Occipital lobe (tissue), 2 donors: ENCODE results near the gene RAPGEF6. TPM values are rescaled to one million over a fixed set of nuclear protein-coding genes. Genes with fewer than 3 reads are reported as not detected.
"Not testable (repeated sequence)": the region's sequence is repeated elsewhere in the genome, so short reads cannot be mapped to it uniquely, and the experiment has no call there.

Experiments used
- DNase-seq: peaks from one replicate; lab custom pipeline; 2025; lab: John Stamatoyannopoulos, UW
- total RNA-seq: library from RNA; depleted of rRNA; stranded (reverse); fragments of >200 nt; gene quantifications from one replicate; pipeline ENCODE4 v1.2.3, GENCODE V29; 2014

The RAPGEF6 gene, protein sequence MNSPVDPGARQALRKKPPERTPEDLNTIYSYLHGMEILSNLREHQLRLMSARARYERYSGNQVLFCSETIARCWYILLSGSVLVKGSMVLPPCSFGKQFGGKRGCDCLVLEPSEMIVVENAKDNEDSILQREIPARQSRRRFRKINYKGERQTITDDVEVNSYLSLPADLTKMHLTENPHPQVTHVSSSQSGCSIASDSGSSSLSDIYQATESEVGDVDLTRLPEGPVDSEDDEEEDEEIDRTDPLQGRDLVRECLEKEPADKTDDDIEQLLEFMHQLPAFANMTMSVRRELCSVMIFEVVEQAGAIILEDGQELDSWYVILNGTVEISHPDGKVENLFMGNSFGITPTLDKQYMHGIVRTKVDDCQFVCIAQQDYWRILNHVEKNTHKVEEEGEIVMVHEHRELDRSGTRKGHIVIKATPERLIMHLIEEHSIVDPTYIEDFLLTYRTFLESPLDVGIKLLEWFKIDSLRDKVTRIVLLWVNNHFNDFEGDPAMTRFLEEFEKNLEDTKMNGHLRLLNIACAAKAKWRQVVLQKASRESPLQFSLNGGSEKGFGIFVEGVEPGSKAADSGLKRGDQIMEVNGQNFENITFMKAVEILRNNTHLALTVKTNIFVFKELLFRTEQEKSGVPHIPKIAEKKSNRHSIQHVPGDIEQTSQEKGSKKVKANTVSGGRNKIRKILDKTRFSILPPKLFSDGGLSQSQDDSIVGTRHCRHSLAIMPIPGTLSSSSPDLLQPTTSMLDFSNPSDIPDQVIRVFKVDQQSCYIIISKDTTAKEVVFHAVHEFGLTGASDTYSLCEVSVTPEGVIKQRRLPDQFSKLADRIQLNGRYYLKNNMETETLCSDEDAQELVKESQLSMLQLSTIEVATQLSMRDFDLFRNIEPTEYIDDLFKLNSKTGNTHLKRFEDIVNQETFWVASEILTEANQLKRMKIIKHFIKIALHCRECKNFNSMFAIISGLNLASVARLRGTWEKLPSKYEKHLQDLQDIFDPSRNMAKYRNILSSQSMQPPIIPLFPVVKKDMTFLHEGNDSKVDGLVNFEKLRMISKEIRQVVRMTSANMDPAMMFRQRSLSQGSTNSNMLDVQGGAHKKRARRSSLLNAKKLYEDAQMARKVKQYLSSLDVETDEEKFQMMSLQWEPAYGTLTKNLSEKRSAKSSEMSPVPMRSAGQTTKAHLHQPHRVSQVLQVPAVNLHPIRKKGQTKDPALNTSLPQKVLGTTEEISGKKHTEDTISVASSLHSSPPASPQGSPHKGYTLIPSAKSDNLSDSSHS (N-terminal part only)
- total RNA-seq = 66.1 TPM

DNA sequence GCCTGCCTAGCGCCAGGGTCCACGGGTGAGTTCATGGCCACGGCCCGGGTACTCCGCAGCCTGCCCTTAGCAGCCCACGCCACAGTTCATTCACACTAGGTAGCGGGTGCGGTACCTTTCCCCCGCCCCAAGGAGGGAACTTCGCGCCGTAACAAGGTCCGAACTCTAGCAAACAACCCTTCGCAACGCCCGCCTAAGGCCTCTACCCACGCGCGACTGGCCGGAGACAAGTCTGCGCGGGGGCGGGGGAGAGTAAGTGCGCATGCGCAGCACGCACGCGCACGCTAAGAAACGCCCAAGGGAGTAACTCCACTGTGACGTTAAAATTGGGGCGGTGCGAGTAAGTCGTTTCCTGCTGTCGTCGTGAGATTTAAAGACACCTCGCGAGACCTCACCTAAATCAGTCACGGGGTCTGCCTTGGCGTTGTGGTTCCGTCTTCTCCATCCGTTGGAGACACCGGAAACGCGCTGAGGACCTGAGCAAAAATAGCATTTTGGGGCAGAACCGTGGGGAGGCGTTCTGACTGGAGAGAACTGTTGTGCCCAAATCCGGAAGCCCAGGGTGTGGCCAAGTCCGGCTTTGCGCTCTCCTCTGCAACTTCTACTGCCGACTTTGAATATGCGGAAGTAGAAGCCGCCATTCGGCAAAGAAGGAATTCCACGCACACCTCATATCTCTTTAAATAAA is at the start of gene RAPGEF6:
RAPGEF6 (minus strand) TSS at position 234 of the 688 bp plus-strand sequence; CDS start at position 35, 199 bp downstream.
- peak; percentile 95 for DNase-seq

DNA sequence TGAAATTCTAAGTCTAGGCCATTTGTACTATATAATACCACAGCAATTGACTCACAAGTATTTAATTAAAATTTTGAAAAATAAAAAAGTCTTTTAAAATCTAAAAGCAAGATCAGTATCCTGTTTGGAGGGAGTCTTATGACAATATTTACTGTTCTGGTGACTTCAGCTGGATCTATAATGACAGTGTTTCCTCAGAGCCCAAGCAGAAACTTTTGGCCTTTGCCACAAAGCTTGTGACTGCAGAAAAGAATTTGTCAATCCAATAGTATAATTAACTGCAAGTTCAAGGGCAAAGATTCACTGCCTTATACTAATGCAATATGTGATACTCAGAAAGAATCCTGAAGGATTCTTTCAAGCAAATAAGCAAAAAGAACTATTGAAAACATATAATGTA is 49.6 kb upstream of the RAPGEF6 start:
- no peak for DNase-seq

DNA sequence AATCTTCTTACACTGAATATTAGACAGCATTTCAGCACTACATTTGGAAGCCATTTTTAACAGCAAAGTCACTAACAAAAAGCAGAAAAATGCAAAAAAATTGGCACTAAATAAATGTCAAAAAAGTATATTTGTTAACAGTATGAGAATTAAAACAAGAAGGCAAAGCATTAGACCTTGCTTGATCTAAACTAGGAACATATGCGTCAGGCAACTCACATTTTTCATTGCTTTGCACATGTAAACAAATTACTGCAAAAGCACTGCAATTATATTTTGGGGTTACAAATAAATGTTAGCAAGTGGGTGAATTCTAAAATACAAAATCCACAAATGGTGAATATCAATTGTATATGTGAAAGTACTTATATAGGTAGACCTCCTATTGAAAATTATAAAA is 49.0 kb upstream of the RAPGEF6 start:
- DNase-seq = no peak

DNA sequence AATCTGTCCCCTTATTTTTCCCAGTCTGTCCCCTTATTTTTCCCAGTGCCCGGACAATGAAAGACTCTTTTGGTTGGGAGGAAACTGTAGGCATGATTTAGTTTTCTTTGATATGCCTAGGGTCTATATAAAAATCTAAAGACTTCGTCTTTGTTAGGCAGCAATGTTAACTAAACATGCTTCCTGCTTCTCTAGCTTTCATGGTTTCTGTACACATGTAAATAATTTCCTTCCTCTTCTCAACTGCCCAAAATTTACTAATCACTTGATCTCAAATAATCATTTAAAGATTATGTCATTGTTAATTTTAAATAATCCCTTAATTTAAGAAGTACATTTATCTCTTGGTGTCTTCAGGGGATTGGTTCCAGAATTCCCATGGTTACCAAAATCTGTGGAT is 47.8 kb upstream of the RAPGEF6 start:
- no peak for DNase-seq

DNA sequence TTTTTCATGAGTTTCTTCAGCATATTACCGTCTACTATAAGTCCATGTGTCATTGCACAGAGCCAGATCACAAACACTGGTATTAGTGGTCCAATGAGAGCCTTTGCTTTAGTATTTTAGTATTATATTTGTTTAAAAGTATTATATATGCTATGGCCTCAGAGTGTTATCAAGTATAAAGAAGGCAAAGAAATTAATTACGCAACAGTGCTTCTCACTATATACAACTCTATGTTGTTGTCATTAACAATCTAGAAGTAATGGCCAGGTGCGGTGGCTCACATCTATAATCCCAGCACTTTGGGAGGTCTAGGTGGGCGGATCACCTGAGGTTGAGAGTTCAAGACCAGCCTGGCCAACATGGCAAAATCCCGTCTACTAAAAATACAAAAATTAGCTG is 47.1 kb upstream of the RAPGEF6 start:
- DNase-seq = no peak

DNA sequence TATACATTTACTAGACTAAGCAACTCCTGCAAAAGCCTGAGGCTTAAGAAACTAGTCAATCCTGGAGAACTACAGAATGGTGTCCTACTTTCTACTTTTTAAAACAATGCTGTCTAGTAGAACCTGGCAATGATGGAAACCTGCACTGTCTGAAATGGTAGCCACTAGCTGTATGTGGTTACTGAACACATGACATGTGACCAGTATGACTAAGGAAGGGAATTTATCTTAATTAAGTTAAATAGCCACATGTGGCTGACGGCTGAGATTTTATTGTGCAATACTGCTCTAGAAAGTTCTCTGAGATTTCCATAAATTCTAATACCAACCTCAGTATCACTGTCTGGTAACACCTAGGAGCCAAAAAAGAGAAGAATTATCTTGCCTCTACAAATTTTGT is 44.9 kb upstream of the RAPGEF6 start:
- DNase-seq = no peak

DNA sequence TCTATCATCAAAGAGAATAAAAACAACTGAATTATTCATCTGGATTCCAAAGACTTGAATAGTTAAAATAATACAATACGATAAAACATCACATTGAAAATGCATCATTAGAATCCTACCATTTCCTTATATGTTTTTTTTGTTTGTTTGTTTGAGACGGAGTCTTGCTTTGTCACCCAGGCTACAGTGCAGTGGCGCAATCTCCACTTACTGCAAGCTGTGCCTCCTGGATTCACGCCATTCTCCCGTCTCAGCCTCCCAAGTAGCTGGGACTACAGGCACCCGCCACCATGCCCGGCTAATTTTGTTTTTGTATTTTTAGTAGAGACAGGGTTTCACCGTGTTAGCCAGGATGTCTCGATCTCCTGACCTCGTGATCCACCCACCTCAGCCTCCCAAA is 43.2 kb upstream of the RAPGEF6 start:
- not testable (repeated sequence) for DNase-seq

DNA sequence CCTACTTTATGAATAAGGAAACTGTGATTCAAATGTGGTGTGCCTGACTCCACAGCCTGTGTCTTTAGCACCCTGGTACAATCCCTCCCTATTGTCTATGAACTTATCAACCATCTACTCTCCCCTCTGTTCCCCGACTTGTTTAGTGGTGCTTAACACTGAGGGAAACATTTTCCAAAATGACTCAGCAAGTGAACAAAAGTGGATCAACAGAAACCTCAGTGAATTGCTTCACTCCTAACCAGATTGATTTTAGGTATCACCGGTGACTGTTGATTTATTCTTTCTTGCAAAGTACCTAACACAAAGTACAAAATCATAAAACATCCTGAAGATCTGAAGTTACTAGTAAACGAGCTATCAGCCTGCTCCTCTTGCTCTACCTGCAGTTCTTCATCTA is 42.1 kb upstream of the RAPGEF6 start:
- no peak for DNase-seq

DNA sequence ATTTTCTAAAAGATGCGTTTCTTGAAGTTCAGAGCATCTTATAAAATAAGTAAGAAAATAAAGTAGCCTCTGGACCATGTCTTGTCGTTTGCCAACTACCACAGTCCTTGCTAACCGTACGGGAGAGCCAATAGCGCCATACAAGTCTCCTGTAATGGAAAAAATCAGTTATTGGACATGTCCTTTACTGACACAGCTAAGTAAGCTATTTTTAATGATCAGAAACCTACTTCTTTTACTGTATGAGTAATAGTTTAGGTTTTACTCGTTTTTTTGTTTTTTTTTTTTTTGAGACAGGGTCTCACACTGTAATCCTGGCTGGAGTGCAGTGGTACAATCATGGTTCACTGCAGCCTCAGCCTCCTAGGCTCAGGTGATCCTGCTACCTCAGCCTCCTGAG is 37.7 kb upstream of the RAPGEF6 start:
- no peak for DNase-seq

DNA sequence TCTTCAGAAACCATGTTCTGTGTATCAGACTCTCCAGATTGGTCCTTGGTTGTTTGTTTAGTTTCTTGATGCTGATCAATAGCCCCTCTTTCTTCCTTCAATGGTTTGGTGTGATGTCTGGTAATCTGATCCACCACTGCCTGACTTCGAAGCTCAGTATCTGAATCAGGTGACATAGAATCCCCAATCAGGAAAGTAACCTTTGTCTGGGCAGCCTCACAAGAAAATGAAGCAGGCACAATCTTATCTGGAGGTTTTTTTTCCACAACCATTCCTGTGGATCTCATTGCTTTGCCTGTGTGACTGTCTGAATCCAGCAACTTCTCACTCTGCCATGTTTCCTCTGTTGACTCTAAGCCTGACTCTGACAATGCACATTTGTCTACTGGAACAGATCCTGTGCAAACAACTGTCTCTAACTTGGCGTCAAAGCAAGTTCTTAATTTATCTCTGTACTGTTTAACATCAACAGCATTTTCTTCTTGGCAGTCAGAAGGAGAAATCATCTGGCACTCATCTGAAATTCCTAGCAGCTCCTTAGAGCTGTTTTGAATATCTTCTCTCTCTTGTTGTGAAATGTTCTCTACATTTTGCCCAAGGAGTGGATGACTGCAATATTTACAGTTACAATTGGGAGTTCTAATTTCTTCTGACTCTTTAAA is 37.1 kb upstream of the RAPGEF6 start:
- DNase-seq = peak; percentile 12

DNA sequence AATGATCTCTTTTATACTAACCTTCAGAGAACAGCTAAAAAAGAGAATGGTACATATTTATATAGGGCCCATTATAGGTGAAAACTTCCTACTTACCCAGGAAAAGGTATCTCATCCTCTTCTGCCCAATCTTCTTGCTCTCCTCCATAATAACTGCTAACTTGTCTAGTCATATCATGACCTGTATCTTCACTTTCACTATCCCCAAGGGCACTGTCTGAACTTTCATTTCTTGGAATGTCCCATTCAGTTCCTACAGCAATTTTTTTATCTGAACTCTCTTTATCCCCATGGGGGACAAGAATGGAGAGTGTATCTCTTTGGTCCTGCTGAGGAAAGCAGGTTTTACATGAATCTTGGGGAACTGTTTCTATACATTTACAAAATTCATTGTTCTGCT is 36.4 kb upstream of the RAPGEF6 start:
- no peak for DNase-seq

DNA sequence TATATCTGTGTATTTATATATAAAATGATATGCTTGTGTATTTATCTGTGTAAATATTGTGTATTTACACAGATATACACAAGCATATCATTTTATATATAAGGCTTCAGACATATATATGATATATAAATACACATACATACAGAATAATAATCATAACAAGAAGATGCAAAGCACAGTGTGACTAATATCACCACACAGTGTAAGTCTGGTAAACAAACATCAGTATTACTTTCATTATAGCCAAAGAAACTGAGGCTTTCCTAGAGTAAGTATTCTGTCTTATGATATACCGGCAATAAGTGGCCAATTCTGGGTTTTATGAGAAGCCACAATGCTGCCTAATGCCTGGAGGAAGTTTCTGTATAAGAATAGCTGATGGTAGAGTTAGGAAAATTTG is 29.9 kb upstream of the RAPGEF6 start:
- no peak for DNase-seq

DNA sequence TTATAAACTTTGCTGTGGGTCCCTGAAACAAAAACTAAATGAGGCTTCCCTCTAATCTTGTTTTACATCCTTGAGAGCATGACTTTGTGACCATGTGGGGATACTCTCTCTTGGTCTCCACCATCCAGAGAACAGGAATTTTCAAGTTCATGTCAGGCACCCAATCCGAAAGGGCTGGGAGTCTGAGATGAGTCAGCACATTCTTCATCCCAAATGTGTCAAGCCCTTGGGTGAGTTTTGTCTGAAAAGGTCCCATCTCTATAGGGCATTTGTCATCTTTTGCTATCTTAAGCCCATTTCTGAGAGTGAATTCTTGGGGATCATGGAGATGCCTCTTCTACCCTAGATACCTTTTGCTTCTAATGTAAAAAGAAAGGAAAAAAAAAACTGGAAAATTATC is 26.9 kb upstream of the RAPGEF6 start:
- no peak for DNase-seq

DNA sequence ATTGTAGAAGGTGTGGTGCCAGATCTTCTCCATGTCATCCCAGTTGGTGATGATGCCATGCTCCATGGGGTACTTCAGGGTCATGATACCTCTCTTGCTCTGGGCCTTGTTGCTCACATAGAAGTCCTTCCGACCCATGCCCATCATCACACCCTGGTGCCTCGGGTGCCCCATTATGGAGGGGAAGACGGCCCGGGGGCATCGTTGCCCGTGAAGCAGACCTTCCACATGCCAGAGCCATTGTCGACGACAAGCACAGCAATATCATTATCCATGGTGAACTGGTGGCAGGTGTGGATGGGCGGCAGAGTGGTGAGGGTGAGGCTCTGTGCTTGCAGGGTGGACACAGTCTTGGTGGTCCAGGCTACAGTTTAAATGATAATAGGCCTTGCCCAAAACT is 24.8 kb upstream of the RAPGEF6 start:
- DNase-seq = no peak

DNA sequence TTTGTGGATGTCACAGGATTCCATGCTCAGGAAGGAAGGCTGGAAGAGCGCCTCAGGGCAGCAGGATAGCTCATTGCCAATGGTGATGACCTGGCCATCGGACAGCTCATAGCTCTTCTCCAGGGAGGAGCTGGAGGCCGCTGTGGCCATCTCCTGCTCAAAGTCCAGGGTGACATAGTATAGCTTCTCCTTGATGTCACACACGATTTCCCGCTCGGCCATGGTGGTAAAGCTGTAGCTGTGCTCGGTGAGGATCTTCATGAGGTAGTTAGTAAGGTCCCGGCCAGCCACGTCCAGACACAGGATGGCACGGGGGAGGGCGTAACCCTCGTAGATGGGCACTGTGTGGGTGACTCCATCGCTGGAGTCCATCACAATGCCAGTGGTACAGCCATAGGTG is 24.3 kb upstream of the RAPGEF6 start:
- no peak for DNase-seq

DNA sequence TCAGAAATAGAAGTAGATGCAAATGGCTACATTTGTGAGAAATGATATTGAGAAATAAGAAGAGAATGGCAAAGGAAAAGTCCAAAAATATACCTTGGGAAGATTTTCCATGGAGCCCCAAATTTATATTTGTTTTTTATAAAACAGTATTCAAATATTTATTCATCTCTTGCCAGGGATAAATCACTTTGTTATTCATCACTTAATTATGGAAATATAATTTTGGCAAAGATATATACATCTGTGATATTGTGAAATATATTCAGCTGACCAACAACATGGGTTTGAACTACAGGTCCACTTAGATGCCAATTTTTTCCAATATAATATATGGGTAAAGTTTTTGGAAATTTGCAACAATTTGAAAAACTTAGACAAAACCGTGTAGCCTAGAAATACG is 19.7 kb upstream of the RAPGEF6 start:
- DNase-seq = no peak

DNA sequence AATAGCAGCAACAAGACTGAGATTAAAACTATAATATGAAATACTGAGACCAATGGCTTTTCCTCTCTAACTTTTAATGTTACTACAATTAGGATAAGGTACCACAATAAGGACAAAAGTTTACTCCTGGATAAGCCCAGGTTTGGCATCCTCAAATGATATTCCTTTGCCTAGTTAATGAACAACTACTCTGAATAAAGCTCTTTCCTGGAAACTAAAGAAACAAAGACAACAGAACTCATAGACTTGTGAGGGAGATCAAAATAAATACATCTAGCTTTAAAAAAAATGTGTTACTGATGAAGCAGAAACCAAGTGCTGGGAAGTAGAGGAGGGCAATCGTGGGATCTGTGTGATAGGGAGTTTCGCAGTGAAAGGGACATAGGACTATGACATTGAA is 19.3 kb upstream of the RAPGEF6 start:
- DNase-seq = no peak

DNA sequence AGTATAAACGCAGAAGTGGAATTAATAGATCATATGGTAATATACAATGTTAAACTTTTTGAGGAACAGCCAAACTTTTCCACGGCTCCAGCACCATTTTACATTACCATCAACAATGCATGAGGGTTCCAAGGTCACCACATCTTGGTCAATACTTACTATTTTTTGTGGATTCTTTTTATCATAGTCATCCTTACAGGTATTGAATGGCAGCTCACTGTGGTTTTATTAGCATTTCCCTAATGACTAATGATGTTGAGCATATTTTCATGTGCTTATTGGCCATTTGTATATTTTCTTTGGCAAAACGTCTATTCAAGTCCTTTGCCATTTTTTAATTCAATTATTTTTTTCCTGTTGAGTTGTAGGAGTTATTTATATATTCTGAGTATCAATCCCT is 14.1 kb upstream of the RAPGEF6 start:
- no peak for DNase-seq

DNA sequence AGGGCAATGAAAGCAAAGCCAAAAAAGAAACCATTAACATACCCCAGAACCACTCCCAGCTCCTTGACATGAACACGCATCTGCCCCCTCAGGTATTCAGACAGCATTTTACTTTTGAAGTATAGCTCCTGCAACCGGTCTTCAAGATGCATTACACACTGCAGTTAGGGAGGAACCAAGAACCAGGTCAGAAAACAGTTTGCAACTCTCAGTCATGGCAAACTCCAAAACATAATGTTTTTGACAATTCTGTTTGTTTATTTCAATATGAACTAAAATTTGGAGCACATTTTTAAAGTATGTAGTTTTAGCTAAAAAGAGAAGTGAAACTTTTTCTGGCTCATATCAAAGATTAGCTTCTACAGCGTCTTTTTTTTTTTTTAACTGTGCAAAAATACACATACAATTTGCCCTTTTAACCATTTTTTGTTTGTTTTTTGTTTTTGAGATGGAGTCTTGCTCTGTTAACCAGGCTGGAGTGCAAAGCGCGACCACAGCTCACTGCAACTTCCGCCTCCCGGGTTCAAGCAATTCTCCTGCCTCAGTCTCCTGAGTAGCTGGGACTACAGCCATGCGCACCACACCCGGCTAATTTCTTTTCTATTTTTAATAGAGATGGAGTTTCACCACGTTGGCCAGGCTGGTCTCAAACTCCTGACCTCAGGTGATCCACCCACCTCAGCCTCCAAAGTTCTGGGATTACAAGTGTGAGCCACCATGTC is 12.2 kb upstream of the RAPGEF6 start:
- no peak for DNase-seq

DNA sequence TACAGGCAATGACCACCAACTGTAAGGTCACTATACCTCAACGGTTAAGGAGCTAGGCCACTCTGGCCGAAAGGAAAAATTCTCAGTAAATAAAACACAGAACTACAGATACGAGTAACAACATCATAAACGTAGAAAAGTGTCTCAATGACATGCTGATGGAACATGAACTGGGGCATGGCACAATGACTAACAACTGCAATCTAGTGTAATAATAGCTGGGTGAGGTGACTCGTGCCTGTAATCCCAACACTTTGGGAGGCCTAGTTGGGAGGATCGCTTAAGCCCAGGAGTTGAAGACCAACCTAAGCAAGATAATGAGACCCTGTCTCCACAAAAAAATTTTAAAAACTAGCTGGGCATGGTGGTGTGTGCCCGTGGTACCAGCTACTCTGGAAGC is 9.8 kb upstream of the RAPGEF6 start:
- no peak for DNase-seq
